Chondrocyte (in vitro differentiated cells): Measurements from ENCODE around the gene BCORL1. TPM values are rescaled to one million over a fixed set of nuclear protein-coding genes. Genes with fewer than 3 reads are reported as not detected.

Source experiments
- DNase-seq: peaks from one replicate; pipeline ENCODE4 v3.0.0; 2021; ENCODE audit warnings: mixed read lengths, low spot score
- H3K27ac Mint-ChIP-seq: one replicate; pipeline ENCODE4 v1.8.0; 2021; ENCODE audit warnings: mild to moderate bottlenecking, moderate library complexity, mixed read lengths; ENCODE audit not compliant: unreplicated experiment
- H3K27me3 Mint-ChIP-seq: 2 replicates; pipeline ENCODE4 v1.8.0; 2021; ENCODE audit warnings: low read depth, mixed read lengths
- H3K36me3 Mint-ChIP-seq: 2 replicates; pipeline ENCODE4 v1.8.0; 2021; ENCODE audit warnings: low read depth, mixed read lengths
- H3K4me1 Mint-ChIP-seq: 2 replicates; pipeline ENCODE4 v1.8.0; 2021; ENCODE audit warnings: low read depth, mild to moderate bottlenecking, mixed read lengths
- H3K4me3 Mint-ChIP-seq: one replicate; pipeline ENCODE4 v1.8.0; 2021; ENCODE audit warnings: mild to moderate bottlenecking, moderate library complexity, mixed read lengths; ENCODE audit not compliant: unreplicated experiment
- H3K9me3 Mint-ChIP-seq: 2 replicates; pipeline ENCODE4 v1.8.0; 2021; ENCODE audit warnings: low read depth, mixed read lengths
- total RNA-seq: library from RNA; stranded (reverse); gene quantifications from 3 replicates; pipeline ENCODE4 v1.2.1, GENCODE V29; 2021
- TF ChIP-seq, protein P1 (sequence below): fragments of 200-600 bp; sonication (generic); IDR thresholded peaks from 2 replicates; pipeline ENCODE4 v1.5.0; 2021; ENCODE audit warnings: antibody characterized with exemption, mild to moderate bottlenecking, moderate library complexity

BCORL1 gene
- total RNA-seq, 1 donor from 2014 or later: 20.6 TPM

GRCh38 chrX:130079824-130080406 lies 97.5 kb downstream of the BCORL1 start:
- Mint-ChIP-seq H3K27ac (peak overlapping the region; percentile 39), H3K9me3 (no peaks in the 10 kb centered on the region), H3K4me1 (peaks cover 23% of the 10 kb centered on the region), H3K36me3 (peaks cover 1% of the 10 kb centered on the region), H3K27me3 (no peaks in the 10 kb centered on the region), H3K4me3 (no peak overlapping the region)
- TF ChIP-seq, protein P1, sequence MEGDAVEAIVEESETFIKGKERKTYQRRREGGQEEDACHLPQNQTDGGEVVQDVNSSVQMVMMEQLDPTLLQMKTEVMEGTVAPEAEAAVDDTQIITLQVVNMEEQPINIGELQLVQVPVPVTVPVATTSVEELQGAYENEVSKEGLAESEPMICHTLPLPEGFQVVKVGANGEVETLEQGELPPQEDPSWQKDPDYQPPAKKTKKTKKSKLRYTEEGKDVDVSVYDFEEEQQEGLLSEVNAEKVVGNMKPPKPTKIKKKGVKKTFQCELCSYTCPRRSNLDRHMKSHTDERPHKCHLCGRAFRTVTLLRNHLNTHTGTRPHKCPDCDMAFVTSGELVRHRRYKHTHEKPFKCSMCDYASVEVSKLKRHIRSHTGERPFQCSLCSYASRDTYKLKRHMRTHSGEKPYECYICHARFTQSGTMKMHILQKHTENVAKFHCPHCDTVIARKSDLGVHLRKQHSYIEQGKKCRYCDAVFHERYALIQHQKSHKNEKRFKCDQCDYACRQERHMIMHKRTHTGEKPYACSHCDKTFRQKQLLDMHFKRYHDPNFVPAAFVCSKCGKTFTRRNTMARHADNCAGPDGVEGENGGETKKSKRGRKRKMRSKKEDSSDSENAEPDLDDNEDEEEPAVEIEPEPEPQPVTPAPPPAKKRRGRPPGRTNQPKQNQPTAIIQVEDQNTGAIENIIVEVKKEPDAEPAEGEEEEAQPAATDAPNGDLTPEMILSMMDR: peak; percentile 84
- DNase-seq: no peak

GRCh38 chrX:130080791-130081367 lies 98.4 kb downstream of the BCORL1 start:
- Mint-ChIP-seq H3K9me3 (no peaks in the 10 kb centered on the region), H3K36me3 (no peaks in the 10 kb centered on the region), H3K27me3 (no peaks in the 10 kb centered on the region), H3K4me1 (peaks cover 30% of the 10 kb centered on the region), H3K27ac (no peak overlapping the region), H3K4me3 (no peak overlapping the region)
- DNase-seq: no peak
- TF ChIP-seq, protein P1: no peak

DNA sequence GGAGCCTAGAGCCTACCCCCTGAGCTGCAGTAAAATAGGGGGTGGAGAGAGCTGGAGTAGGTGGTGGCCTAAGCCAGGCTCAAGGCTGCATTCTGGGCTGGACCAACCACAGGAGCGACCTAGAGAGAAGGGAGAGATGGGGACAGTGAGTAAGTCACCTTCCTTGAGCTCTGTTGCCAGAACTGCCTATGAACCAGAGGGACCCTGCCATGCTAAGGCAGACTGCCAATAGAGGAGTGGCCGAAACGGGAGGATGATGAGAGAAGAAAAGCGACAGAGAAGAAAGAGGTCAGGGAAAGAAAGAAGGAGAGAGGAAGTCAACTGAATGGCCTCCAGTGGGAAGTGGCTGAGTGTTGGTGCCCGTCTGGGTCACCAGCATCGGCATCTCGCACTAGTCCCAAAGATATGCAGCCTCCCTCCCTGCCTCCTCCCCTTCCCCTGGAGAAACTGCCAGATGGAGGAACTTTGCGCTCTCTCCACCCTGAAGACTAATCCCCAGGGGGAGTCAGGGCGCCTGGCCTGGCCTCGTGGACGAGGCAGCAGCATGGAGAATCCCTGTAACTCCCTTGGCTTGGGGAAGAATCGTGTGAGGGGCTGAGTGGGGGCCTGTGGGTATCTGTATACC lies 99.1 kb downstream of the BCORL1 start:
- H3K4me3 Mint-ChIP-seq: no peak overlapping the region
- DNase-seq: no peak
- H3K4me1 Mint-ChIP-seq: peaks cover 36% of the 10 kb centered on the region
- peak overlapping the region; percentile 74 for H3K27ac Mint-ChIP-seq
- no peaks in the 10 kb centered on the region for H3K9me3 Mint-ChIP-seq
- H3K27me3 Mint-ChIP-seq: no peaks in the 10 kb centered on the region
- TF ChIP-seq, protein P1: no peak
- no peaks in the 10 kb centered on the region for H3K36me3 Mint-ChIP-seq

GRCh38 chrX:130082244-130083106 lies 100.0 kb downstream of the BCORL1 start:
- Mint-ChIP-seq H3K9me3 (no peaks in the 10 kb centered on the region), H3K27ac (peak overlapping the region; percentile 36), H3K4me1 (peaks cover 32% of the 10 kb centered on the region), H3K4me3 (no peak overlapping the region), H3K27me3 (no peaks in the 10 kb centered on the region), H3K36me3 (no peaks in the 10 kb centered on the region)
- TF ChIP-seq, protein P1: no peak
- DNase-seq: no peak

- H3K9me3 Mint-ChIP-seq: no peaks in the 10 kb centered on the region
- H3K36me3 Mint-ChIP-seq: no peaks in the 10 kb centered on the region
- no peak overlapping the region for H3K4me3 Mint-ChIP-seq
- TF ChIP-seq, protein P1: no peak
- peak overlapping the region; percentile 49 for H3K27ac Mint-ChIP-seq
- peaks cover 32% of the 10 kb centered on the region for H3K4me1 Mint-ChIP-seq
- DNase-seq: no peak
- no peaks in the 10 kb centered on the region for H3K27me3 Mint-ChIP-seq
Measured at GRCh38 chrX:130083107-130083490, 100.7 kb downstream of the BCORL1 start.
